ENCODE results near the gene FTMT. TPM values are rescaled to one million over a fixed set of nuclear protein-coding genes. Genes with fewer than 3 reads are reported as not detected.

FTMT gene
- total and polyA plus RNA-seq, 2 of the 4 experiments (the other 2 are of a cell fraction) = not detected

GRCh38 chr5:121862801-121863200 lies 11.1 kb downstream of the FTMT start:
- intact Hi-C loops (cut with micrococcal nuclease) = no loop called here
- Histone ChIP-seq H3K36me3 (ENCODE audit: control insufficient read depth, insufficient read depth, low read length) (no peaks in the 10 kb centered on the region), H3K27ac (ENCODE audit: insufficient read depth, low read length) (no peak overlapping the region), H2BK5ac (ENCODE audit: low read depth, low read length, poor library complexity, severe bottlenecking) (no peak overlapping the region), H3K4me3 (ENCODE audit: insufficient read depth, low read depth, low read length) (no peak overlapping the region), H2AK5ac (ENCODE audit: low read depth, low read length) (no peak overlapping the region), H3K18ac (ENCODE audit: low read depth, low read length) (no peak overlapping the region), H3K23ac (ENCODE audit: low read depth, low read length) (no peak overlapping the region), H2AFZ (replicated peaks; ENCODE audit: low read length, poor library complexity) (no peak overlapping the region), H3K27me3 (ENCODE audit: control insufficient read depth, insufficient read depth, low read length) (0 out of 2 replicates have a peak, but pooled peaks cover 1% of the 10 kb centered on the region), H2BK120ac (ENCODE audit: low read depth, low read length) (no peak overlapping the region), H4K5ac (ENCODE audit: low read depth, low read length) (no peak overlapping the region), H3K56ac (ENCODE audit: extremely low read depth, insufficient read depth, low read length) (no peak overlapping the region), H2BK20ac (ENCODE audit: low read depth, low read length) (no peak overlapping the region), H3K9ac (ENCODE audit: low read depth, low read length) (no peak overlapping the region), H4K91ac (ENCODE audit: insufficient read depth, low read depth, low read length) (no peak overlapping the region), H3K79me1 (ENCODE audit: low read depth in 1 of 2, low read length in 2 of 2) (no peaks in the 10 kb centered on the region), H3K14ac (replicated peaks; ENCODE audit: low read depth, low read length) (no peak overlapping the region), H3K9me1 (ENCODE audit: insufficient read depth, low read length) (no peaks in the 10 kb centered on the region), H3K4ac (ENCODE audit: low read depth, low read length) (no peak overlapping the region), H3K4me2 (ENCODE audit: low read depth, low read length) (no peak overlapping the region), H3K9me3 (ENCODE audit: control insufficient read depth, insufficient read depth, low read length) (no peaks in the 10 kb centered on the region), H4K8ac (ENCODE audit: low read depth in 2 of 2, low read length in 2 of 2) (no peak overlapping the region), H4K20me1 (ENCODE audit: insufficient read depth, low read length) (no peaks in the 10 kb centered on the region), H2AK9ac (replicated peaks; ENCODE audit: low read depth, low read length, poor library complexity) (no peak overlapping the region), H2BK15ac (ENCODE audit: low read depth, low read length) (no peak overlapping the region), H3K4me1 (ENCODE audit: control insufficient read depth, insufficient read depth, low read length) (no peaks in the 10 kb centered on the region)
- dilution Hi-C loops (cut with HindIII; ENCODE audit: low sequenced_read_pairs, unreplicated experiment) = no loop called here
- no CpG with 5 or more reads among the region's 3 CpGs for WGBS, 2 experiments (ENCODE audit: extremely low coverage in 2 of 2, insufficient read length in 1 of 2)
- TF ChIP-seq MAZ (IDR thresholded peaks at IDR 0.05; ENCODE audit: borderline replicate concordance, low read depth, low read length) (no peak), POLR2A (IDR thresholded peaks at IDR 0.05; ENCODE audit: low read depth, low read length) (no peak), ELK1 (IDR thresholded peaks at IDR 0.05; ENCODE audit: borderline replicate concordance, low read depth, low read length) (no peak)
- in situ Hi-C loops (cut with MboI; ENCODE audit: low sequenced_read_pairs) = no loop called here
- CTCF ChIA-PET = no interaction called here
- no peak for ATAC-seq (ENCODE audit: low read depth)
- POLR2A ChIA-PET (ENCODE audit: unreplicated experiment) = no interaction called here
- no TSS peak for BruUV-seq (replicated peaks)
- DNase-seq = no peak

Measured in IMR-90 (cell line).